Neural progenitor cell (in vitro differentiated cells): Measurements from ENCODE around the gene PRPH2. TPM values are rescaled to one million over a fixed set of nuclear protein-coding genes. Genes with fewer than 3 reads are reported as not detected.
A peak's percentile ranks its signal among the peaks of the same experiment; 100 is the strongest.

Source experiments
- DNase-seq: peaks from one replicate; pipeline ENCODE4 v3.0.0-alpha.2; 2016; ENCODE audit warnings: low spot score
- H2AFZ ChIP-seq: fragments of 200-600 bp; sonication (generic); replicated peaks from 2 replicates; pipeline ENCODE4 v1.6.1; 2016; ENCODE audit warnings: antibody characterized with exemption
- H3F3A ChIP-seq: fragments of 200-600 bp; sonication (generic); 2 replicates; pipeline ENCODE4 v1.6.1; 2016; ENCODE audit warnings: antibody characterized with exemption, low read depth
- H3K27ac ChIP-seq: fragments of 200-600 bp; sonication (generic); 2 replicates; pipeline ENCODE4 v1.5.1; 2016; ENCODE audit warnings: mild to moderate bottlenecking
- H3K27me3 ChIP-seq: fragments of 200-600 bp; sonication (generic); 2 replicates; pipeline ENCODE4 v1.6.1; 2016; ENCODE audit warnings: mild to moderate bottlenecking, moderate library complexity
- H3K36me3 ChIP-seq: fragments of 200-600 bp; sonication (generic); 2 replicates; pipeline ENCODE4 v1.5.1; 2016
- H3K4me1 ChIP-seq: fragments of 200-600 bp; sonication (generic); 2 replicates; pipeline ENCODE4 v1.6.1; 2016; ENCODE audit warnings: mixed run types
- H3K4me2 ChIP-seq: fragments of 200-600 bp; sonication (generic); 2 replicates; pipeline ENCODE4 v1.6.1; 2016
- H3K4me3 ChIP-seq: fragments of 200-600 bp; sonication (generic); 2 replicates; pipeline ENCODE4 v1.5.1; 2016
- H3K79me2 ChIP-seq: fragments of 200-600 bp; sonication (generic); 2 replicates; pipeline ENCODE4 v1.6.1; 2016; ENCODE audit warnings: low read depth
- H3K9ac ChIP-seq: fragments of 200-600 bp; sonication (generic); 2 replicates; pipeline ENCODE4 v1.6.1; 2016
- H3K9me3 ChIP-seq: fragments of 200-600 bp; sonication (generic); 2 replicates; pipeline ENCODE4 v1.5.1; 2016; ENCODE audit warnings: low read depth
- H4K20me1 ChIP-seq: fragments of 200-600 bp; sonication (generic); 2 replicates; pipeline ENCODE4 v1.6.1; 2016; ENCODE audit warnings: low read depth
- H3K27ac Mint-ChIP-seq: 3 replicates; pipeline ENCODE4 v1.8.0; 2021; ENCODE audit warnings: mixed read lengths
- H3K27me3 Mint-ChIP-seq: 2 replicates; pipeline ENCODE4 v1.8.0; 2022; ENCODE audit warnings: low read depth, mild to moderate bottlenecking, inconsistent platforms, moderate library complexity, mixed read lengths; ENCODE audit not compliant: insufficient read depth
- H3K36me3 Mint-ChIP-seq: 3 replicates; pipeline ENCODE4 v1.8.0; 2021; ENCODE audit warnings: mixed read lengths
- H3K4me1 Mint-ChIP-seq: 3 replicates; pipeline ENCODE4 v1.8.0; 2021; ENCODE audit warnings: mixed read lengths
- H3K4me3 Mint-ChIP-seq: 3 replicates; pipeline ENCODE4 v1.8.0; 2021; ENCODE audit warnings: mild to moderate bottlenecking, moderate library complexity, mixed read lengths
- H3K9me3 Mint-ChIP-seq: 3 replicates; pipeline ENCODE4 v1.8.0; 2020; ENCODE audit warnings: mixed read lengths
- CTCF ChIP-seq: fragments of 200-600 bp; sonication (generic); IDR thresholded peaks from 2 replicates; pipeline ENCODE4 v1.5.1; 2017; ENCODE audit warnings: antibody characterized with exemption, mild to moderate bottlenecking
- EZH2 ChIP-seq: fragments of 200-600 bp; sonication (generic); IDR thresholded peaks from 2 replicates; pipeline ENCODE4 v1.6.1; 2017; ENCODE audit warnings: antibody characterized with exemption, mild to moderate bottlenecking, moderate library complexity
- EZH2phosphoT487 ChIP-seq: fragments of 200-600 bp; sonication (generic); IDR thresholded peaks from 2 replicates; pipeline ENCODE4 v1.6.1; 2017; ENCODE audit warnings: antibody characterized with exemption
- total RNA-seq: library from RNA; depleted of rRNA; stranded (reverse); fragments of >200 nt; gene quantifications from 2 replicates; pipeline ENCODE4 v1.2.3, GENCODE V29; 2015; ENCODE audit warnings: low replicate concordance

Gene PRPH2
- total RNA-seq, 1 donor from 2014 or later, result not detected

- no peak overlapping the region for H3K4me3 Mint-ChIP-seq
- no peaks in the 10 kb centered on the region for H3K9me3 Mint-ChIP-seq
- Histone ChIP-seq H3K9me3 (no peaks in the 10 kb centered on the region), H3K27me3 (peaks cover 7% of the 10 kb centered on the region), H3K36me3 (no peaks in the 10 kb centered on the region), H3K79me2 (no peaks in the 10 kb centered on the region), H3K9ac (no peak overlapping the region), H3K4me3 (no peak overlapping the region), H2AFZ (no peak overlapping the region), H3K4me1 (peaks cover 15% of the 10 kb centered on the region), H3K27ac (no peak overlapping the region), H3K4me2 (no peak overlapping the region), H4K20me1 (no peaks in the 10 kb centered on the region), H3F3A (peaks cover 23% of the 10 kb centered on the region)
- no peak overlapping the region for H3K27ac Mint-ChIP-seq
- peaks cover 2% of the 10 kb centered on the region for H3K27me3 Mint-ChIP-seq
- peaks cover 16% of the 10 kb centered on the region for H3K4me1 Mint-ChIP-seq
- no peaks in the 10 kb centered on the region for H3K36me3 Mint-ChIP-seq
- DNase-seq, result peak; percentile 27
- TF ChIP-seq EZH2phosphoT487 (no peak), EZH2 (no peak), CTCF (no peak)
Measured at GRCh38 chr6:42769051-42769450, 46.7 kb upstream of the PRPH2 start.

- Histone ChIP-seq H4K20me1 (no peaks in the 10 kb centered on the region), H3K79me2 (no peaks in the 10 kb centered on the region), H3K27ac (no peak overlapping the region), H3K4me3 (no peak overlapping the region), H3K27me3 (no peaks in the 10 kb centered on the region), H3K4me2 (no peak overlapping the region), H3K4me1 (peaks cover 7% of the 10 kb centered on the region), H3K9me3 (no peaks in the 10 kb centered on the region), H3K36me3 (no peaks in the 10 kb centered on the region), H3K9ac (no peak overlapping the region), H3F3A (peaks cover 14% of the 10 kb centered on the region), H2AFZ (no peak overlapping the region)
- Mint-ChIP-seq H3K4me1 (peaks cover 9% of the 10 kb centered on the region), H3K9me3 (no peaks in the 10 kb centered on the region), H3K27me3 (peaks cover 2% of the 10 kb centered on the region), H3K4me3 (no peak overlapping the region), H3K36me3 (no peaks in the 10 kb centered on the region), H3K27ac (no peak overlapping the region)
- DNase-seq, result no peak
- TF ChIP-seq CTCF, result no peak
- no peak for TF ChIP-seq EZH2
- no peak for TF ChIP-seq EZH2phosphoT487
Measured at GRCh38 chr6:42766163-42766670, 43.8 kb upstream of the PRPH2 start.

- peaks cover 2% of the 10 kb centered on the region for H3K27me3 Mint-ChIP-seq
- no peaks in the 10 kb centered on the region for H3K36me3 Mint-ChIP-seq
- no peaks in the 10 kb centered on the region for H3K9me3 Mint-ChIP-seq
- H3K4me1 ChIP-seq, result no peaks in the 10 kb centered on the region
- H3K27me3 ChIP-seq, result no peaks in the 10 kb centered on the region
- H3K9ac ChIP-seq, result no peak overlapping the region
- H3K36me3 ChIP-seq, result no peaks in the 10 kb centered on the region
- DNase-seq, result no peak
- H3F3A ChIP-seq, result peaks cover 2% of the 10 kb centered on the region
- H3K4me2 ChIP-seq, result no peak overlapping the region
- H3K4me3 Mint-ChIP-seq, result no peak overlapping the region
- no peak overlapping the region for H2AFZ ChIP-seq
- no peaks in the 10 kb centered on the region for H3K79me2 ChIP-seq
- no peaks in the 10 kb centered on the region for H4K20me1 ChIP-seq
- peaks cover 5% of the 10 kb centered on the region for H3K4me1 Mint-ChIP-seq
- no peak for TF ChIP-seq CTCF
- no peak for TF ChIP-seq EZH2
- no peak for TF ChIP-seq EZH2phosphoT487
- no peak overlapping the region for H3K27ac ChIP-seq
- H3K4me3 ChIP-seq, result no peak overlapping the region
- peak overlapping the region; percentile 10 for H3K27ac Mint-ChIP-seq
- no peaks in the 10 kb centered on the region for H3K9me3 ChIP-seq
Measured at GRCh38 chr6:42764911-42765648, 42.7 kb upstream of the PRPH2 start.
